ENCODE results near the gene AASDH.

The AASDH gene

GRCh38 chr4:56345458-56345857 lies 41.8 kb downstream of the AASDH start:
- Histone ChIP-seq H3K27me3 (ENCODE audit: control insufficient read depth, insufficient read depth, low read length) (no peaks in the 10 kb centered on the region), H3K4me1 (ENCODE audit: control insufficient read depth, insufficient read depth, low read length) (no peaks in the 10 kb centered on the region), H3K4me3 (ENCODE audit: low read depth, low read length) (no peak overlapping the region), H3K9me3 (ENCODE audit: control insufficient read depth, insufficient read depth, low read length) (no peaks in the 10 kb centered on the region), H3K36me3 (ENCODE audit: control insufficient read depth, insufficient read depth, low read length) (peaks cover 11% of the 10 kb centered on the region; the same call in 1 of the 2 replicates), H3K9ac (ENCODE audit: low read depth, low read length) (no peak overlapping the region), H3K27ac (ENCODE audit: low read depth, low read length) (no peak overlapping the region)

GRCh38 chr4:56342746-56343145 lies 44.5 kb downstream of the AASDH start:
- H3K4me1 ChIP-seq (ENCODE audit: control insufficient read depth, insufficient read depth, low read length), result no peaks in the 10 kb centered on the region
- no peak overlapping the region for H3K4me3 ChIP-seq (ENCODE audit: low read depth, low read length)
- H3K9me3 ChIP-seq (ENCODE audit: control insufficient read depth, insufficient read depth, low read length), result peaks cover 11% of the 10 kb centered on the region
- H3K9ac ChIP-seq (ENCODE audit: low read depth, low read length), result no peak overlapping the region
- no peak overlapping the region for H3K27ac ChIP-seq (ENCODE audit: low read depth, low read length)
- peaks cover 11% of the 10 kb centered on the region for H3K36me3 ChIP-seq (ENCODE audit: control insufficient read depth, insufficient read depth, low read length)
- H3K27me3 ChIP-seq (ENCODE audit: control insufficient read depth, insufficient read depth, low read length), result no peaks in the 10 kb centered on the region

DNA sequence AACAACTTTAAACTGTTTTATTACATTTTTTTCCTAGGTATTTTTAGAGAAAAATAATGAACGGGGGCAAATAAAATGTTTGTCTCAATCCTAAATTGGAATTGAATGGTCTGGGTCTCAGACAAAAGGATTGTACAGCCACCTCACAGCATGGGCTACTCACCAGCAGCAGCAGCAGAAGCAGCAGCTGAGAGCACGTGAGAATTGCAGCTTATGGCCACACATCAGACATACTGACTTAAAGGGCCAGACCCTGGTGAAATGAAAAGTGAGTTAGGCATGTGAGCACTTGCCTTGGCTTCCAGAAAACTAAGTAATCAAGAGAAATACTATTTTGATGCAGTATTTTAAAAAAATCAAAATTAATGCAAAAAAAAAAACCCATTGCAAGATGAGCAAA lies 56.6 kb downstream of the AASDH start:
- H3K27ac ChIP-seq (ENCODE audit: low read depth, low read length), result no peak overlapping the region
- H3K9me3 ChIP-seq (ENCODE audit: control insufficient read depth, insufficient read depth, low read length), result no peaks in the 10 kb centered on the region

GRCh38 chr4:56326363-56326762 lies 60.9 kb downstream of the AASDH start:
- peaks cover 42% of the 10 kb centered on the region for H3K36me3 ChIP-seq (ENCODE audit: control insufficient read depth, insufficient read depth, low read length)
- H3K27me3 ChIP-seq (ENCODE audit: control insufficient read depth, insufficient read depth, low read length), result no peaks in the 10 kb centered on the region
- no peak overlapping the region for H3K27ac ChIP-seq (ENCODE audit: low read depth, low read length)
- H3K9ac ChIP-seq (ENCODE audit: low read depth, low read length), result no peak overlapping the region
- H3K4me3 ChIP-seq (ENCODE audit: low read depth, low read length), result no peak overlapping the region
- H3K4me1 ChIP-seq (ENCODE audit: control insufficient read depth, insufficient read depth, low read length), result no peaks in the 10 kb centered on the region
- H3K9me3 ChIP-seq (ENCODE audit: control insufficient read depth, insufficient read depth, low read length), result no peaks in the 10 kb centered on the region

More for the DNA sequence above, 56.6 kb downstream of the AASDH start:
- no peak overlapping the region for H3K4me3 ChIP-seq (ENCODE audit: low read depth, low read length)
- H3K4me1 ChIP-seq (ENCODE audit: control insufficient read depth, insufficient read depth, low read length), result no peaks in the 10 kb centered on the region
- peaks cover 29% of the 10 kb centered on the region for H3K36me3 ChIP-seq (ENCODE audit: control insufficient read depth, insufficient read depth, low read length)
- no peaks in the 10 kb centered on the region for H3K27me3 ChIP-seq (ENCODE audit: control insufficient read depth, insufficient read depth, low read length)
- H3K9ac ChIP-seq (ENCODE audit: low read depth, low read length), result no peak overlapping the region

GRCh38 chr4:56324011-56324610 lies 63.2 kb downstream of the AASDH start:
- peaks cover 33% of the 10 kb centered on the region for H3K36me3 ChIP-seq (ENCODE audit: control insufficient read depth, insufficient read depth, low read length)
- no peak overlapping the region for H3K9ac ChIP-seq (ENCODE audit: low read depth, low read length)
- H3K27me3 ChIP-seq (ENCODE audit: control insufficient read depth, insufficient read depth, low read length), result no peaks in the 10 kb centered on the region
- no peaks in the 10 kb centered on the region for H3K9me3 ChIP-seq (ENCODE audit: control insufficient read depth, insufficient read depth, low read length)
- no peak overlapping the region for H3K27ac ChIP-seq (ENCODE audit: low read depth, low read length)
- H3K4me3 ChIP-seq (ENCODE audit: low read depth, low read length), result no peak overlapping the region
- no peaks in the 10 kb centered on the region for H3K4me1 ChIP-seq (ENCODE audit: control insufficient read depth, insufficient read depth, low read length)

GRCh38 chr4:56323327-56323726 lies 64.0 kb downstream of the AASDH start:
- no peaks in the 10 kb centered on the region for H3K27me3 ChIP-seq (ENCODE audit: control insufficient read depth, insufficient read depth, low read length)
- H3K9me3 ChIP-seq (ENCODE audit: control insufficient read depth, insufficient read depth, low read length), result no peaks in the 10 kb centered on the region
- no peak overlapping the region for H3K27ac ChIP-seq (ENCODE audit: low read depth, low read length)
- H3K36me3 ChIP-seq (ENCODE audit: control insufficient read depth, insufficient read depth, low read length), result peaks cover 26% of the 10 kb centered on the region
- no peak overlapping the region for H3K9ac ChIP-seq (ENCODE audit: low read depth, low read length)
- no peaks in the 10 kb centered on the region for H3K4me1 ChIP-seq (ENCODE audit: control insufficient read depth, insufficient read depth, low read length)
- H3K4me3 ChIP-seq (ENCODE audit: low read depth, low read length), result no peak overlapping the region

- H3K27ac ChIP-seq (ENCODE audit: low read depth, low read length), result no peak overlapping the region
- H3K4me3 ChIP-seq (ENCODE audit: low read depth, low read length), result no peak overlapping the region
- H3K36me3 ChIP-seq (ENCODE audit: control insufficient read depth, insufficient read depth, low read length), result peaks cover 19% of the 10 kb centered on the region
- no peaks in the 10 kb centered on the region for H3K27me3 ChIP-seq (ENCODE audit: control insufficient read depth, insufficient read depth, low read length)
- H3K4me1 ChIP-seq (ENCODE audit: control insufficient read depth, insufficient read depth, low read length), result no peaks in the 10 kb centered on the region
- H3K9ac ChIP-seq (ENCODE audit: low read depth, low read length), result no peak overlapping the region
- H3K9me3 ChIP-seq (ENCODE audit: control insufficient read depth, insufficient read depth, low read length), result no peaks in the 10 kb centered on the region
Observed at GRCh38 chr4:56321251-56321650, 66.0 kb downstream of the AASDH start.

DNA sequence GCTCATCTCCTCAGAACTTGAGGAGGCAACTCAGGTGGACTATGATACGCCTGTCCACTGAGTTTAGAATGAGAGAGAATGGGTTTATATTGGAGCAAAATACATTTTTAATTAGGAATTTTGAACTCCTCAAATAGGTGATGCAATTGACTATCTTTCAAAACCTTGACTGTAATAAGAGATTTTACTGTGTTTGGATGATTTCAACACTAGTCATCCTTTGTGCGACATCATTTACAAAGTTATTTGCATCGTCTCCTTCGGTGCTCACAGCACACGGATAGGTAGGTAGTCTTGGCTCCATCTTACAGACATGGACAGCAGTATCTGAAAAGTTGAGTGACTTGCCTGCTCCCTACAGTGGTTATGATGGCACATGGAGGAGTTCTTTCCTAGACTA lies 67.0 kb downstream of the AASDH start:
- Histone ChIP-seq H3K27me3 (ENCODE audit: control insufficient read depth, insufficient read depth, low read length) (no peaks in the 10 kb centered on the region), H3K36me3 (ENCODE audit: control insufficient read depth, insufficient read depth, low read length) (peaks cover 23% of the 10 kb centered on the region)

GRCh38 chr4:56318555-56318954 lies 68.7 kb downstream of the AASDH start:
- Histone ChIP-seq H3K36me3 (ENCODE audit: control insufficient read depth, insufficient read depth, low read length) (peaks cover 21% of the 10 kb centered on the region), H3K27me3 (ENCODE audit: control insufficient read depth, insufficient read depth, low read length) (no peaks in the 10 kb centered on the region), H3K27ac (ENCODE audit: low read depth, low read length) (no peak overlapping the region), H3K9me3 (ENCODE audit: control insufficient read depth, insufficient read depth, low read length) (no peaks in the 10 kb centered on the region), H3K9ac (ENCODE audit: low read depth, low read length) (no peak overlapping the region), H3K4me1 (ENCODE audit: control insufficient read depth, insufficient read depth, low read length) (no peaks in the 10 kb centered on the region), H3K4me3 (ENCODE audit: low read depth, low read length) (no peak overlapping the region)

More for the DNA sequence above, 67.0 kb downstream of the AASDH start:
- no peak overlapping the region for H3K9ac ChIP-seq (ENCODE audit: low read depth, low read length)
- H3K4me3 ChIP-seq (ENCODE audit: low read depth, low read length), result no peak overlapping the region
- H3K27ac ChIP-seq (ENCODE audit: low read depth, low read length), result no peak overlapping the region
- H3K9me3 ChIP-seq (ENCODE audit: control insufficient read depth, insufficient read depth, low read length), result no peaks in the 10 kb centered on the region
- no peaks in the 10 kb centered on the region for H3K4me1 ChIP-seq (ENCODE audit: control insufficient read depth, insufficient read depth, low read length)

DNA sequence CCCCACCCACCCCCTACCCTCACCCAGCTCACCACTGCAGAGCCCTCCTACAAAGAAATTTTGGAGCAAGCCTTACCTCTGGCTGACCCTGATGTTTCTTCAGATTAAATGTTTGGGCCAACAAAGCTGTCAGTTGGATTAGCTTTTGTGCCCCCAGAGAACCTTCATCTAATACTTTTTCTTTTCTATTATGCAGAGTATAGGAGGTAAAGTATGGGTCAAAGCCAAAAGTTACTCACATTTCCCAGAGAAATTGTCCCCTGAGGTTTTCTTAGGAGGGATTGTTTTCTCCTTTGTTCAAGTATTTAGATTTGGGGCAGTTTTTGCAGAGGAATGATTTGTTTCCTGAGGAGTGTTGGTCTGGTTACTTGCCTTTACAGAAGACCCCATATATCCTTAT lies 69.5 kb downstream of the AASDH start:
- Histone ChIP-seq H3K36me3 (ENCODE audit: control insufficient read depth, insufficient read depth, low read length) (peaks cover 24% of the 10 kb centered on the region), H3K4me3 (ENCODE audit: low read depth, low read length) (no peak overlapping the region), H3K27ac (ENCODE audit: low read depth, low read length) (no peak overlapping the region), H3K4me1 (ENCODE audit: control insufficient read depth, insufficient read depth, low read length) (no peaks in the 10 kb centered on the region), H3K9ac (ENCODE audit: low read depth, low read length) (no peak overlapping the region), H3K27me3 (ENCODE audit: control insufficient read depth, insufficient read depth, low read length) (no peaks in the 10 kb centered on the region), H3K9me3 (ENCODE audit: control insufficient read depth, insufficient read depth, low read length) (no peaks in the 10 kb centered on the region)

DNA sequence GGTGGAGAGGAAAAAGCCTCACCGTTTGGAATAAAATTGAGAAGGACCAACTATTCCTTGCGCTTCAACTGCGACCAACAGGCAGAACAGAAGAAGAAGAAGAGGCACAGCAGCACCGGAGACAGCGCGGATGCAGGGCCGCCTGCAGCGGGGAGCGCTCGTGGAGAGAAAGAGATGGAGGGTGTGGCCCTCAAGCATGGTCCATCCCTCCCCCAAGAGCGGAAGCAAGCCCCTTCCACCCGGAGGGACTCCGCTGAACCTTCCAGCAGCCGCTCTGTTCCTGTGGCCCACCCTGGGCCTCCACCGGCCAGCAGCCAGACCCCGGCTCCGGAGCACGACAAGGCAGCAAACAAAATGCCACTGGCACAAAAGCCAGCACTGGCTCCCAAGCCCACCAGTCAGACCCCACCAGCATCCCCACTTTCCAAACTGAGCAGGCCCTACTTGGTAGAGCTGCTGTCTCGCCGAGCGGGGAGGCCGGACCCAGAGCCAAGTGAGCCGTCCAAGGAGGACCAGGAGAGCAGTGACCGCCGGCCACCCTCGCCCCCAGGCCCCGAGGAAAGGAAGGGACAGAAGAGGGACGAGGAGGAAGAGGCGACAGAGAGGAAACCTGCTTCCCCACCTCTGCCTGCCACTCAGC lies 71.2 kb downstream of the AASDH start:
- H3K36me3 ChIP-seq (ENCODE audit: control insufficient read depth, insufficient read depth, low read length), result peaks cover 30% of the 10 kb centered on the region

More for the DNA sequence above, 71.2 kb downstream of the AASDH start:
- Histone ChIP-seq H3K4me3 (ENCODE audit: low read depth, low read length) (no peak overlapping the region), H3K4me1 (ENCODE audit: control insufficient read depth, insufficient read depth, low read length) (no peaks in the 10 kb centered on the region), H3K27ac (ENCODE audit: low read depth, low read length) (no peak overlapping the region), H3K9ac (ENCODE audit: low read depth, low read length) (no peak overlapping the region), H3K27me3 (ENCODE audit: control insufficient read depth, insufficient read depth, low read length) (no peaks in the 10 kb centered on the region), H3K9me3 (ENCODE audit: control insufficient read depth, insufficient read depth, low read length) (no peaks in the 10 kb centered on the region)
